ENCODE data around the gene CLIP1.
"Not testable (repeated sequence)": the region's sequence is repeated elsewhere in the genome, so short reads cannot be mapped to it uniquely, and the experiment has no call there.

Gene CLIP1

GRCh38 chr12:122308811-122309210 lies 113.7 kb downstream of the CLIP1 start:
- DNase-seq: no peak

DNA sequence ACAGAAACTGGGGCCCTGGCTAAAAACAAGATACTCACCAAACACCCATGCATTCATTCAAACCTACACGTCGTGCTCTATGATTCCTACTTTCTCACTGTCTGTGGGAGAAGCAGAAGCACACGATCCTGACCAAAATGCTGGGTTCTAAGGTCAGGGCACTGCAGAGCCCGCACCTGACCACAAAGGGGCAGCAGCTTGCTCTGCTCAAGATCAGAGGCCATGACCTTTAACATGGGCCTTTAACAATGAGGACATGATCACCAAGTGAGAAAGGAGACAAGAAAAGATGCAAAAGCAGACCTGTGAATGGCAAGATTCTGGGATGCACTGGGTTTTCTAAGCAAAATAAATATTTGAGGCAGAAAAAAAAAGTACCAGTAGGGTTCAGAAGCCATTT lies 116.1 kb downstream of the CLIP1 start:
- DNase-seq: no peak

DNA sequence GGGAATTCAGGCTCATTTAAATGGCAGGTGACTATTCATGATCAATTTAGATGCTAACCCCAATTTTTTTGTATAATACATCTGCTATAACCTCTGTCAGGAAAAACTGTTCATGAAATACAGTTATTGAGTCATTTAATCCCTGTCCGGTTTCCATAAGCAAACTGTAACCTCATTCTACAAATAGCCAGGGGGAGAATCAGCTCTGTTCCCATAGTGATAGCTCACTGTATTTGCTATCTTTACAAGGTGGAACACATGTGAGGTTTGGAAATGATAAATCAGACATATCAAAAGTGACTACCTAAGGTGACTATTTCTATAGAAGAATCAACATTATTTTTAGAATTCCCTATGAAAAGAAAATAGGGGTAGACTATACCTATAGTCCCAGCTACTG lies 117.5 kb downstream of the CLIP1 start:
- DNase-seq: no peak

GRCh38 chr12:122303068-122303467 lies 119.4 kb downstream of the CLIP1 start:
- no peak for DNase-seq

DNA sequence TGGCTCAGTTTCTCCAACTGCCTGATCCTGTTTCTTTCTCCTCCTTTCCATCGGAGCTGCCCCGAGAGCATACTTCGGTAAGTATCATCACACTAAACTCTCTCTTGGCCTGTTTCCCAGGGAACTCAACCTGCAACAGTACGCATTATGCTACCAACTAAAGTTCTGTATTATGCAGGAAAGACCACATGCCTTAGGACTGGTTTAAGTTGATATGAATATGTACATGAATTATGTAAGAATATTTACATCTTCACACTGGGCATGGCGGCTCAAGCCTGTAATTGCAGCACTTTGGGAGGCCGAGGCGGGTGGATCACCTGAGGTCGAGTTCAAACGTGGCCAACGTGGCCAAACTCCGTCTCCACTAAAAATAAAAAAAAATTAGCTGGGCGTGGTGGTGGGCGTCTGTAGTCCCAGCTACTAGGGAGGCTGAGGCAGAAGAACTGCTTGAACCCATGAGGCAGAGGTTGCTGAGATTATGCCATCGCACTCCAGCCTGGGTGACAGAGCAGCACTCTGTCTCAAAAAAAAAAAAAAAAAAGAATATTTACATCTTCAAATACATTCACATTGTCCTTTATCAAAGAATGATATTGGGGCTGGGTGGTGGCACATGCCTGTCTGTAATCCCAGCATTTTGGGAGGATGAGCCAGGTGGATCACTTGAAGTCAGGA lies 124.3 kb downstream of the CLIP1 start:
- DNase-seq: no peak

- no peak for DNase-seq
These were observed 125.0 kb downstream of the CLIP1 start for GRCh38 chr12:122297494-122297893.

DNA sequence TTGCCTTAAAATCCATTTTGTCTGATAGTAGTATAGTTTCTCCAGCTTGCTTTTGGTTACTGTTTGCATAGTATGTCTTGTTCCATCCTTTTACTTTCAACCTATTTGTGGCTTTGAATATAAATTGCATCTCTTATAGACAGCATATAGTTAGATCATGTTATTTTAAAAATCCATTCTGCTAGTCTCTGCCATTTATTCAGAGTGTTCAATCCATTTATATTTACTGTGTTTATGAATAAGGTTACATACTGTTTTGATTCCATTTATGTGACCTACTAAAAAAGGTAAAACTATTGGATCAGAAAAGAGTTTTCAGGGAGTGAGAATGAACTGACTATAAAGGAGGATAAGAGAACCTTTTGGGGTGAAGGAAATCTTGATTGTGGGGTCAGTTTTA lies 126.6 kb downstream of the CLIP1 start:
- no peak for DNase-seq

DNA sequence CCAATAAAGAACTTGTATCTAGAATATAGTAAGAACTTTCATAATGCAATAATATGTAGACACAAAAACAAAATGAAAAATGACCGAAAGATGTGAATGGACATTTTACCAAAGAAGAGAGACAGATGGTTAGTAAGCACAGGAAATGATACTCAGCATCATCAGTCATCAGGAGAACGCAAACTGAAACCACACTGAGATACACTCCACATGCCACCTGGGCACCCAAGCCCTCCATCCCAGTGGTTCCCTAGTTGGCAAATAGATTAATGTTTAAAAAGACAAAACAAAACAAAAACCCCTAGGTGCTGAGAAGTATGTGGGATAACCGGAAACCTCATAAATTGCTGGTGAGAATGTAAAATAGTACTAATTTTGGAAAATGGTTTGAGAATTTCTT lies 129.4 kb downstream of the CLIP1 start:
- no peak for DNase-seq

DNA sequence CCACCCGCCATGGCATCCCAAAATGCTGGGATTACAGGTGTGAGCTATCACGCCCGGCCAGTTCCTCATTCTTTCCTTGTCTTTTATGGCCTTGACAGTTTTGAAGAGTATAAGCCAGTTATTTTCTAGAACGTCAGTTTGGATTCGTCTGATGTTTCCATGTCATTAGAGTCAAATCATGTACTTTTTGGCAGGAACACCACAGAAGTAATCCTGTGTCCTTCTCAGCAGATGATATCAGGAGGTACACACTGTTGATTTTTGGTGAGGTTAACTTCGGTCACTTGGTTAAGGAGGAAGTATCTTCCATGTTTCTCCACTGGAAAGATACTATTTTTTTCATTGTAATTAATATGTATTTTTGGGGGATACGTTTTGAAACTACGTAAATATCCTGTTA lies 131.0 kb downstream of the CLIP1 start:
- DNase-seq: no peak

- no peak for DNase-seq
These were observed 138.8 kb downstream of the CLIP1 start for GRCh38 chr12:122283680-122284079.

DNA sequence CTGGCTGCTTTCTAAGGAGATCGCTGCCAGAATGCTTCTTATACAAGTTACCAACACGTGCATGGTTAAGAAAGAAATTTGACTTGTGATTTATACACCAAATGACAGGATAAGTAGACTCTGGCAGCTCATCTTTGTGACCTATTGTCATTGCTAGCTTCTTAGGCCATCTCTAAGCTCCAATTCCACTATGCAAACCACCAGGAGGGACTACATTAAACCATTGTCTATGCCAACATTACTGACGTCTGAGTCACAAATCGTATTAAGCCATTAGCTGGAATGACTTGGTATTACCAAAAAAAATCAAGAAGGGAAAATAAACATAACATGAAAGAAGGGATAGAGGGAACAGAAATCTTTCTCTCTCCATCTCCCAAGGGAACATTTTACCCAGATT lies 140.4 kb downstream of the CLIP1 start:
- no peak for DNase-seq

DNA sequence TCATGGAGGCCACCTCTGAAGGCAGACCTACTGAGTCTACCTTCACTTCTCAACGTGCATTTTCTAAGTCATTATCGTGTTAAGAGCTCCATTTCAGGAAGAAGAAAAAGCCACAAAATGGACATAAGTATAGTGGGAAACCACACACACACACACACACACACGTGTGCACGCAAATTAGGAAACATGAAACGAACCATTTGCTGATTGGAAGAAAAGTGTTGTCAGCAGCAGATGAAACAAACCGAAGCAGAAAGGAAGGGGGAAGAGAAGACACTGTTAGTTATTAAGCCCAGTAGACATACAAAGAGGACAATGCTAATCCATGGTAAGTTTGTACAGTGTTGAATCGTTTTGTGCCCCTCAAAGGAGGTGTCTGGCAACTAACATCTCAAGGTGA lies 146.2 kb downstream of the CLIP1 start:
- no peak for DNase-seq

DNA sequence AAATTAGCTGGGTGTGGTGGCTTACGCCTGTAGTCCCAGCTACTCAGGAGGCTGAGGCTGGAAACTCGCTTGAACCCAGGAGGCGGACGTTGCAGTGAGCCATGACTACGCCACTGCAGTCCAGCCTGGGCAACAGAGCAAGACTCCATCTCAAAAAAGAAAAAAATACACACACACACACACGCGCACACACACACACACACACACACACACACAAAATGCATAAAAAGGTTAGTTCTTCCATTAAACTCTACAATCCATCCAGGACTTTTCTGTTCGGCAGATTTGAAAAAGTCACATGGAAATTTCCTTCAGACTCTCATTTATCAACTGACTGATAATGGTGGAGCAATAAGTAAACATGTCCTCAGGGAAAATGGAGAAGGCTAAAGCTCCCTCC lies 147.0 kb downstream of the CLIP1 start:
- DNase-seq: no peak

- peak; percentile 93 for DNase-seq
These were observed 156.1 kb downstream of the CLIP1 start, which contains the start of gene VPS33A for GRCh38 chr12:122266230-122266901. VPS33A (minus strand) TSS chr12:122266494; CDS start chr12:122266408, 86 bp downstream.

DNA sequence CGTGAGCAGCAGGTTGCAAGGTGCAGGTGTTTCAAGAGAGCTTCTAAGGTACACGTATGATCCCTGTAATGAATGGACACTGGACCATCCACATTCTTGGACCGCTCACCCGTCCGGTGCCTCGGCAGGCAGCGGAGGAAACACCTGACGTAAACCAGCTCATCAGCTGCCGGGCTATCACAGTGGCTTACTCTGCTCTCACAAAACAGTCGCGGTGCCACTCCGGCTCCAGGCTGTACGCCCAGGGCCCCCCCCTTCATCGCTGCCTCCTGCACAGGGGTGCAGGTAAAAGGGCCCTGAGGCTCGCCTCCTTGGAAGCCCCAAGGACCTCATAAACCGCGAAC lies 156.6 kb downstream of the CLIP1 start:
- DNase-seq: no peak

DNA sequence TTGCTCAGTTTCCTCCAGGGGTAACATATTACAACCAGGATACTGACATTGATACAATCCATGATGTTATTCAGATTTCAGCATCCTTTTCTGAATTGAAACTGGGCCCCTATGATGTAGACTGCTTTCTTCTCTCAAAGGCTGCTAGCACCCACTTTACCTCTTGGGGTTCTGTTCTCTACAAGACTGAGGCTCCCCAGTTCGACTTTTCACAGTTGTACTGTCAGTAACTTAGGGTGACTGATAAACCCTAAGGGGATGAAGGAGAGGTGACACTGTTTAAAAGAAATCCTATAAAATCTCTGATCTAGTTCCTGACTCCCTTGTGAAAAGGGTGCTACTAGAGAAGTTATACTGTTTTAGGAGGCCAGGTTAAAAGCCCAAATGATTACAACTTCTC lies 157.0 kb downstream of the CLIP1 start:
- DNase-seq: no peak

DNA sequence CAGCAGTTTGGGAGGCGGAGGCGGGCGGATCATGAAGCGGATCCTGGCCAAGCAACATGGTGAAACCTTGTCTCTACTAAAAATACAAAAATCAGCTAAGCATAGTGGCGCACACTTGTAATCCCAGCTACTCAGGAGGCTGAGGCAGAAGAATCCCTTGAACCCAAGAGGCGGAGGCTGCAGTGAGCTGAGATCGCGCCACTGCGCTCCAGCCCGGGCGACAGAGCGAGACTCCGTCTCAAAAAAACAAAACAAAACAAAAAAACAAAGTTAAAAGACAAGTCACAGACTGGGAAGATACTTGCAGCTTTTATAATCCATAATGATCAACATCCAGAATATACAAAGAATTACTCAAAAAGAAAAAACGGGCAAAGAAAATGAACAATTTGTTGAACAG lies 161.7 kb downstream of the CLIP1 start:
- DNase-seq: not testable (repeated sequence)

GRCh38 chr12:122258939-122259338 lies 163.5 kb downstream of the CLIP1 start:
- DNase-seq: not testable (repeated sequence)

DNA sequence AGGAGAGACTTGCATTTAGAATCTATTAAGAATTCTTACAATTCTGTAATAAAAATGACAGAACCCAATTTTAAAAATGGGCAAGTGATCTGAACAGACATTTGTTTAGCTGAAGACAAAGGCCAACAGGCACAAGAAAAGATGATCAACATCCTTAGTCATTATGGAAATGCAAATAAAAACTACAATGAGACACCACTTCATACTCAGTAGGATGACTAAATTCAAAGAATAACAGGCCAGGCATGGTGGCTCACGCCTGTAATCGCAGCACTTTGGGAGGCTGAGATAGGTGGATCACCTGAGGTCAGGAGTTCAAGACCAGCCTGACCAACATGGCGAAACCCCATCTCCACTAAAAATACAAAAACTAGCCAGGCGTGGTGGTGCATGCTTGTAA lies 164.0 kb downstream of the CLIP1 start:
- not testable (repeated sequence) for DNase-seq

DNA sequence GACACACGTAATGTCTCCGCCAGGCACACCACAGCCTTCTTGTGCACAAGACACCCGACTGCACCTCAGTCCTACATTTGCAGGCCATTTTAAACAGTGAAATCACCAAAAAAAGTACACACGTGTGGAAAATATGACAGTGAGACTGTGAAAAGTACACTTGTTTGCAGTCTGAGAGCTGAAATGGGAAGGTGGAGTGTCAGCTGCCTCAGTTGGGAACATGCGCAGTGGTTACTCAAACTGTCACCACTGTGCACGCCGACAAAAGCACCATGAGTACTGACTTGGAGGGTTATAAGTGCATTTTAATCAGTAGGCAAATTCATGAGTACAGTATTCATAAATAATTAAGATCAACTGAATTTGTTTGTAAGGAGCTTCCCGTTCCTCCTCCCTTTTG lies 171.9 kb downstream of the CLIP1 start:
- DNase-seq: no peak

- DNase-seq: no peak
These were observed 172.4 kb downstream of the CLIP1 start for GRCh38 chr12:122250047-122250446.

GRCh38 chr12:122245553-122245952 lies 176.9 kb downstream of the CLIP1 start:
- no peak for DNase-seq

DNA sequence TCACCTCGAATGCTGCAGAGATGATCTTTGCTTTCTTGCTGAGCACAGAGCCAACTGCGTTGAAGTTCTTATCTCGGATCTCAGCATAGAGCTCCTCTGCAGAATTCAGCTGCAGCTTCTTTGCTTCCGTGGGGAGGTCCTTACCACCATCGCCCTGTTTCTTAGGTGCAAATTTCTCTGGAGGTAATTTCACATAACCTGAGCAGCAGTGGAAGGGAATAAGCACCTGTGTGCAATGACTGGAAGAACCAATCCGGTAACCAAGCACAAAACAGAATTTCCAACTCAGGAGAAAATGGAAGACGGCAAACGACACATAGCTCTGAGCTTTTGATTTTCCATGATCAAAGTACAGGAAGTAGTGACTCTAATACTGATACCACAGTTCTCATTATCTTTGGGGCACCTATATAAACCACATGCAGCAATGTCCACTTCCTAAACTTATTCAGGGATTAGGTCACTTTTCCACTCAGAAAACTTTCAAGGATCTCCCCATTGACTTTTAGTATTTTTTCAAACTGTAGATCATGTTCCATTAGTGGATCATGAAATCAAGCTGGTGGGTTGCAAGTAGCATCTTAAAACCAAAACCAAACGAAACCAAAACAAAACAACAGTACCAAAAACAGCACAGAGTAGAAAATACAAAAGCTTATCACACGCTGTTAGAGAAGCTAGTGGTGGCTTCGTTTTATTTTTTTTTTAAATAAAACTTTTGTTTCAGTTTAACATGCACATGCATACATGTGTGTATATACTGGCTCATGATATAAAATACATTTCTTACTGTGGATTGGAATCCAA lies 177.7 kb downstream of the CLIP1 start:
- no peak for DNase-seq

DNA sequence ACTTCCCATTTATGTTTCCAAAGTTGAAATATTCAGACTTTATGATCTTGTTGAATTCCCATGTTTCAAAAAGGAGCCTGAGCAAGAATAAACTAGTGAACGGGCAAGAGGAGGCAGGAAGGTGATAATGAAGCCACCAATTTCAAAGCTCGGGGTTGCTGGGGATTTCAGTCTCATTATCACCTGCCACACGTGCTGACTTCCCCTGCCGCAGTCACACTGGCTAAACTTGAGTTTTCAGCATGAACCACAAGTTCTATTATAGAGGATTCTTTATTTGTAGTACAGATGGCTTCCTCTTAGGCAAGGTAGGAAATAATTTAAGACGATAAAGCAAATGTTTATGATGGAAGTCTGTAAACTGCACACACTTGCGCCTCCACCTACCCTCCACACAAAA lies 178.5 kb downstream of the CLIP1 start:
- DNase-seq: no peak

All from NCI-H1048 (cell line).